ENCODE data around the gene DCP1B. TPM values are rescaled to one million over a fixed set of nuclear protein-coding genes. Genes with fewer than 3 reads are reported as not detected.
"Not testable (repeated sequence)": the region's sequence is repeated elsewhere in the genome, so short reads cannot be mapped to it uniquely, and the experiment has no call there.

DCP1B gene
- total and polyA plus RNA-seq, 2 donors from 2014 or later, result 11.3 to 15.0 TPM

GRCh38 chr12:1948883-1949282 lies 55.4 kb downstream of the DCP1B start:
- intact Hi-C loops (cut with DNase I), result no loop called here
- Histone ChIP-seq H3K9me3 (ENCODE audit: control insufficient read depth in 2 of 3, insufficient read depth in 1 of 3, low read length in 3 of 3) (no peaks in the 10 kb centered on the region), H3K4me1 (ENCODE audit: control insufficient read depth in 2 of 3, insufficient read depth in 2 of 3, low read depth in 1 of 3, low read length in 3 of 3) (no peaks in the 10 kb centered on the region), H3K36me3 (ENCODE audit: control insufficient read depth in 2 of 3, insufficient read depth in 3 of 3, low read length in 3 of 3) (peaks cover 8 to 54% (median 42%) of the 10 kb centered on the region in 3 donors), H3K4me3 (ENCODE audit: low read length in 3 of 3) (no peak overlapping the region), H3K9ac (ENCODE audit: low read length in 3 of 3) (no peak overlapping the region), H3K27ac (ENCODE audit: low read depth in 2 of 2, low read length in 2 of 2) (no peak overlapping the region), H3K27me3 (ENCODE audit: control insufficient read depth, insufficient read depth, low read length) (no peaks in the 10 kb centered on the region)
- FAIRE-seq, result no peak
- no peak for DNase-seq
- no peak for TF ChIP-seq CTCF (IDR thresholded peaks at IDR 0.05; ENCODE audit: borderline replicate concordance, extremely low read depth, insufficient read depth)

GRCh38 chr12:1947081-1947480 lies 57.2 kb downstream of the DCP1B start:
- no peaks in the 10 kb centered on the region for H3K27me3 ChIP-seq (ENCODE audit: control insufficient read depth, insufficient read depth, low read length)
- no peak overlapping the region for H3K9ac ChIP-seq (ENCODE audit: low read length in 3 of 3)
- H3K4me3 ChIP-seq (ENCODE audit: low read length in 3 of 3), result no peak overlapping the region
- no peak overlapping the region for H3K27ac ChIP-seq (ENCODE audit: low read depth in 2 of 2, low read length in 2 of 2)
- H3K9me3 ChIP-seq (ENCODE audit: control insufficient read depth in 2 of 3, insufficient read depth in 1 of 3, low read length in 3 of 3), result no peaks in the 10 kb centered on the region
- TF ChIP-seq CTCF (IDR thresholded peaks at IDR 0.05; ENCODE audit: borderline replicate concordance, extremely low read depth, insufficient read depth), result no peak
- no peaks in the 10 kb centered on the region for H3K4me1 ChIP-seq (ENCODE audit: control insufficient read depth in 2 of 3, insufficient read depth in 2 of 3, low read depth in 1 of 3, low read length in 3 of 3)
- H3K36me3 ChIP-seq (ENCODE audit: control insufficient read depth in 2 of 3, insufficient read depth in 3 of 3, low read length in 3 of 3), result peaks cover 4 to 44% (median 32%) of the 10 kb centered on the region in 3 donors
- intact Hi-C loops (cut with DNase I), result no loop called here
- no peak for DNase-seq
- no peak for FAIRE-seq

GRCh38 chr12:1946296-1946695 lies 58.0 kb downstream of the DCP1B start:
- peaks cover 4 to 36% (median 29%) of the 10 kb centered on the region in 3 donors for H3K36me3 ChIP-seq (ENCODE audit: control insufficient read depth in 2 of 3, insufficient read depth in 3 of 3, low read length in 3 of 3)
- intact Hi-C loops (cut with DNase I), result no loop called here
- DNase-seq (no peak), FAIRE-seq (no peak)
- no peak for TF ChIP-seq CTCF (IDR thresholded peaks at IDR 0.05; ENCODE audit: borderline replicate concordance, extremely low read depth, insufficient read depth)
- no peak overlapping the region for H3K27ac ChIP-seq (ENCODE audit: low read depth in 2 of 2, low read length in 2 of 2)
- no peak overlapping the region for H3K9ac ChIP-seq (ENCODE audit: low read length in 3 of 3)
- H3K4me1 ChIP-seq (ENCODE audit: control insufficient read depth in 2 of 3, insufficient read depth in 2 of 3, low read depth in 1 of 3, low read length in 3 of 3), result no peaks in the 10 kb centered on the region
- no peak overlapping the region for H3K4me3 ChIP-seq (ENCODE audit: low read length in 3 of 3)
- no peaks in the 10 kb centered on the region for H3K9me3 ChIP-seq (ENCODE audit: control insufficient read depth in 2 of 3, insufficient read depth in 1 of 3, low read length in 3 of 3)
- H3K27me3 ChIP-seq (ENCODE audit: control insufficient read depth, insufficient read depth, low read length), result no peaks in the 10 kb centered on the region

GRCh38 chr12:1945502-1945901 lies 58.8 kb downstream of the DCP1B start:
- DNase-seq; H3K9me3 ChIP-seq (ENCODE audit: control insufficient read depth in 2 of 3, insufficient read depth in 1 of 3, low read length in 3 of 3); H3K27me3 ChIP-seq (ENCODE audit: control insufficient read depth, insufficient read depth, low read length); FAIRE-seq; H3K27ac ChIP-seq (ENCODE audit: low read depth in 2 of 2, low read length in 2 of 2); H3K9ac ChIP-seq (ENCODE audit: low read length in 3 of 3); H3K4me3 ChIP-seq (ENCODE audit: low read length in 3 of 3); H3K4me1 ChIP-seq (ENCODE audit: control insufficient read depth in 2 of 3, insufficient read depth in 2 of 3, low read depth in 1 of 3, low read length in 3 of 3); intact Hi-C loops (cut with DNase I): not testable (repeated sequence)
- H3K36me3 ChIP-seq (ENCODE audit: control insufficient read depth in 2 of 3, insufficient read depth in 3 of 3, low read length in 3 of 3), result peaks cover 4 to 34% (median 29%) of the 10 kb centered on the region in 3 donors
